ENCODE measurements around the gene SCN2B.

Gene SCN2B

GRCh38 chr11:118209033-118209432 is 32.6 kb upstream of the SCN2B start:
- Histone ChIP-seq H3K9me2 (replicated peaks; ENCODE audit: insufficient read depth, low read length) (no peaks in the 10 kb centered on the region), H3F3A (ENCODE audit: insufficient read depth, low read length) (peaks cover 2% of the 10 kb centered on the region; the same call in 1 of the 2 replicates), H2AFZ (ENCODE audit: low read length) (no peak overlapping the region), H4K20me1 (ENCODE audit: insufficient read depth, low read length) (no peaks in the 10 kb centered on the region), H3K79me2 (ENCODE audit: low read length) (no peaks in the 10 kb centered on the region), H3K27me3 (replicated peaks; ENCODE audit: insufficient read depth, low read length) (peaks cover 63% of the 10 kb centered on the region), H3K27ac (ENCODE audit: low read length) (no peak overlapping the region), H3K36me3 (replicated peaks; ENCODE audit: insufficient read depth, low read length) (no peaks in the 10 kb centered on the region), H3K4me3 (ENCODE audit: low read length) (no peak overlapping the region), H3K4me2 (ENCODE audit: low read depth, low read length) (no peak overlapping the region), H3K4me1 (ENCODE audit: low read length) (peaks cover 12% of the 10 kb centered on the region), H3K9ac (ENCODE audit: low read length) (no peak overlapping the region), H3K9me3 (replicated peaks; ENCODE audit: insufficient read depth, low read length) (no peaks in the 10 kb centered on the region)
- TF ChIP-seq EZH2 (optimal IDR thresholded peaks at IDR 0.05; ENCODE audit: low read depth, low read length), result no peak
- TF ChIP-seq, protein P1, sequence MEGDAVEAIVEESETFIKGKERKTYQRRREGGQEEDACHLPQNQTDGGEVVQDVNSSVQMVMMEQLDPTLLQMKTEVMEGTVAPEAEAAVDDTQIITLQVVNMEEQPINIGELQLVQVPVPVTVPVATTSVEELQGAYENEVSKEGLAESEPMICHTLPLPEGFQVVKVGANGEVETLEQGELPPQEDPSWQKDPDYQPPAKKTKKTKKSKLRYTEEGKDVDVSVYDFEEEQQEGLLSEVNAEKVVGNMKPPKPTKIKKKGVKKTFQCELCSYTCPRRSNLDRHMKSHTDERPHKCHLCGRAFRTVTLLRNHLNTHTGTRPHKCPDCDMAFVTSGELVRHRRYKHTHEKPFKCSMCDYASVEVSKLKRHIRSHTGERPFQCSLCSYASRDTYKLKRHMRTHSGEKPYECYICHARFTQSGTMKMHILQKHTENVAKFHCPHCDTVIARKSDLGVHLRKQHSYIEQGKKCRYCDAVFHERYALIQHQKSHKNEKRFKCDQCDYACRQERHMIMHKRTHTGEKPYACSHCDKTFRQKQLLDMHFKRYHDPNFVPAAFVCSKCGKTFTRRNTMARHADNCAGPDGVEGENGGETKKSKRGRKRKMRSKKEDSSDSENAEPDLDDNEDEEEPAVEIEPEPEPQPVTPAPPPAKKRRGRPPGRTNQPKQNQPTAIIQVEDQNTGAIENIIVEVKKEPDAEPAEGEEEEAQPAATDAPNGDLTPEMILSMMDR (IDR thresholded peaks at IDR 0.05; ENCODE audit: low read length), result no peak
- TF ChIP-seq EZH2phosphoT487 (IDR thresholded peaks at IDR 0.05; ENCODE audit: low read length), result no peak
- DNase-seq, result no peak

GRCh38 chr11:118207079-118207478 is 30.6 kb upstream of the SCN2B start:
- Histone ChIP-seq H3K9me3 (replicated peaks; ENCODE audit: insufficient read depth, low read length) (no peaks in the 10 kb centered on the region), H3K79me2 (ENCODE audit: low read length) (no peaks in the 10 kb centered on the region), H3K4me2 (ENCODE audit: low read depth, low read length) (no peak overlapping the region), H2AFZ (ENCODE audit: low read length) (no peak overlapping the region), H3K36me3 (replicated peaks; ENCODE audit: insufficient read depth, low read length) (no peaks in the 10 kb centered on the region), H3K27ac (ENCODE audit: low read length) (no peak overlapping the region), H3K4me1 (ENCODE audit: low read length) (peaks cover 6% of the 10 kb centered on the region; the same call in 1 of the 2 replicates), H3F3A (ENCODE audit: insufficient read depth, low read length) (no peaks in the 10 kb centered on the region), H3K4me3 (ENCODE audit: low read length) (no peak overlapping the region), H3K9me2 (replicated peaks; ENCODE audit: insufficient read depth, low read length) (no peaks in the 10 kb centered on the region), H3K27me3 (replicated peaks; ENCODE audit: insufficient read depth, low read length) (peaks cover 43% of the 10 kb centered on the region), H3K9ac (ENCODE audit: low read length) (no peak overlapping the region), H4K20me1 (ENCODE audit: insufficient read depth, low read length) (no peaks in the 10 kb centered on the region)
- TF ChIP-seq, protein P1 (IDR thresholded peaks at IDR 0.05; ENCODE audit: low read length), result no peak
- DNase-seq, result no peak

DNA sequence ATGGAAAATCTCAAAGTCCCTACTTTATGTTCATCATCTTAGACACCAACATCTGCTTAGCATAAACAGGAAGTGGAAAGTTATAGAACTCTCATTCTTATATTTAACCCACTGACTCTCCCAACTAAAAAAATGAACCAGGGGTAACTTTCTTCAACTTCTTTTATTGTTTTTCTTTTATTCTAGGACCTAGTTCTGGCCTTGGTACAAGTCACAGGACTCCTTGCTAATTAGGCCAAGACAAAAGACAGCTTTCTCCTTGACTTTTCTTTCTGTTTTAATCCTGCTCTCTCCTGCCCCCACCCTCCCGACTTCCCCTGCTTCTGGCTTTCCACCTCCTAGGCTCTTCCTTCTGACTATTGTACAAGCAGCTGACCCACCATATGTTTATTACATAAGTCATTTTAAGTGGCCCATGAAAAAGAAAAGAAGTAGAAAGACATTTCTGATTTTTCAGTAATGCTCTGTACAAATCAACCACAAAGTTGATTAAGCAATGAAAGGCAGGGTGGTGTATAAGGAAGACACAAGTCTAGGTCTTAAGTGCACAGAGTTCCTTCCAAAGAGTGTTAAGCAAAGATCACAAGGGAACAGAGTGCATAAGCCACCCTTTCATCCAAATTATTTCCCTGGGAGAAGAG is 30.1 kb upstream of the SCN2B start:
- H3K27ac ChIP-seq (ENCODE audit: low read length), result no peak overlapping the region
- peaks cover 38% of the 10 kb centered on the region for H3K27me3 ChIP-seq (replicated peaks; ENCODE audit: insufficient read depth, low read length)
- H3K9me3 ChIP-seq (replicated peaks; ENCODE audit: insufficient read depth, low read length), result no peaks in the 10 kb centered on the region
- no peak overlapping the region for H3K4me2 ChIP-seq (ENCODE audit: low read depth, low read length)
- H4K20me1 ChIP-seq (ENCODE audit: insufficient read depth, low read length), result no peaks in the 10 kb centered on the region
- TF ChIP-seq, protein P1 (IDR thresholded peaks at IDR 0.05; ENCODE audit: low read length), result no peak
- TF ChIP-seq EZH2phosphoT487 (IDR thresholded peaks at IDR 0.05; ENCODE audit: low read length) (no peak), EZH2 (optimal IDR thresholded peaks at IDR 0.05; ENCODE audit: low read depth, low read length) (no peak)
- no peak overlapping the region for H3K9ac ChIP-seq (ENCODE audit: low read length)
- H3K9me2 ChIP-seq (replicated peaks; ENCODE audit: insufficient read depth, low read length), result no peaks in the 10 kb centered on the region
- H2AFZ ChIP-seq (ENCODE audit: low read length), result no peak overlapping the region
- H3K4me1 ChIP-seq (ENCODE audit: low read length), result peaks cover 6% of the 10 kb centered on the region; the same call in 1 of the 2 replicates
- no peaks in the 10 kb centered on the region for H3K36me3 ChIP-seq (replicated peaks; ENCODE audit: insufficient read depth, low read length)
- no peak overlapping the region for H3K4me3 ChIP-seq (ENCODE audit: low read length)
- H3K79me2 ChIP-seq (ENCODE audit: low read length), result no peaks in the 10 kb centered on the region
- H3F3A ChIP-seq (ENCODE audit: insufficient read depth, low read length), result no peaks in the 10 kb centered on the region
- no peak for DNase-seq
